ENCODE data around the gene MRPL3.
A peak's percentile ranks its signal among the peaks of the same experiment; 100 is the strongest.

MRPL3 gene

DNA sequence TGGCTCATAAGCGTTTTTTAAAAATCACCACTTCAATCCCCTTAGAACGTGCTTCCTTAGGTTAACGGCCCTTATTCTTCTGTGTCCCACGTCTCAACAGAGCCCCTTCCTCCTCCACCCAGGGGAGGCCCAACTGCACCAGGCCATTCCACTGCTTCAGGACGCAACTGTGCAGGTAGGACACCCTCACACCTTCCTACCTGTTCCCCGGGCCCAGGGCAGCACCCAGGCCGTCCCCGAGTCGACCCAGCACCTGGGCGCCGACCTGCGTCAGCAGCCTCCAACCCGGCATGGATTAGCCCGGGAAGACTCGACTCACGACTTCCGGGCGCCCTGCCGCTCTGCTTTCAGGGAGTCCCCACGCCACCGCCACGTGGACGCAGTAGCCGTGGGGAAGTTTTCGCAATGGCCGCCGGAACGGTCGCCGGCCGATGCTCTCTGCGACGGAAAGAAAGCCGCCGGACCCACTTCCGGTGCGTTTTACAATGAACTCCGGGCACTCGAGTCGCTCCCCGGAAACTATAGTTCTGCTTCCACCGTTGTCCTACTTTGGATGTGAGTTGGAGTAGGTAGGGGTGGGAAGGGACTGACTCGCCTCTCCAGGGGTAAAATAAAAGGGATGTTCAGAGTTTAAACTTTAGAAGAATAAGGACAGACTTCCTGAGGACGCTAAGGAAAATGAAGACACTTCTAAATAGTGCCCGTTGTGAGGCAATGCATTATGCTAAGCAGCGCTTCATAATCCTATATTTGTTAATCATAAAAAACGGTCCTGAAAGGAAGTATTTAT lies at the start of gene MRPL3:
MRPL3 (minus strand) TSS at position 442 of the 790 bp plus-strand sequence; CDS start at position 292, 150 bp downstream.
- peak; percentile 83 for DNase-seq

DNA sequence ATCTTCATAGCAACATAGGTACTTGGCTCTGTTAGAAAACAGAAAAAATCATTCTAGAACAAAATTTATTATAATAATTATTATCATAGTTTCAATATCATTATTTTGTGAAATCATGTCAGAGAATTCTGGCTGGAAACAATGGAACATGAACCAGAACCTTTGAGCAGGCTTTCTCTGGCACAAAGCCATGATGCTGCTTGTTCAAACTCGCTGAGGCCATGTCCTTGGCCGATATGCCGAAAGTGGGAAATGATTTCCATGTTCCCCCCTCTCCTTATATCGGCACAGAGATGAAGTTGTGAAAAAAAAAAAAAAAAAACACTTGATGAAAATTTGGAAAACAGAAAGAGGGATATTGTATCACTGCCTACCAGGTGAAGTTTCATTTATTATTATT lies 49.0 kb upstream of the MRPL3 start:
- no peak for DNase-seq

DNA sequence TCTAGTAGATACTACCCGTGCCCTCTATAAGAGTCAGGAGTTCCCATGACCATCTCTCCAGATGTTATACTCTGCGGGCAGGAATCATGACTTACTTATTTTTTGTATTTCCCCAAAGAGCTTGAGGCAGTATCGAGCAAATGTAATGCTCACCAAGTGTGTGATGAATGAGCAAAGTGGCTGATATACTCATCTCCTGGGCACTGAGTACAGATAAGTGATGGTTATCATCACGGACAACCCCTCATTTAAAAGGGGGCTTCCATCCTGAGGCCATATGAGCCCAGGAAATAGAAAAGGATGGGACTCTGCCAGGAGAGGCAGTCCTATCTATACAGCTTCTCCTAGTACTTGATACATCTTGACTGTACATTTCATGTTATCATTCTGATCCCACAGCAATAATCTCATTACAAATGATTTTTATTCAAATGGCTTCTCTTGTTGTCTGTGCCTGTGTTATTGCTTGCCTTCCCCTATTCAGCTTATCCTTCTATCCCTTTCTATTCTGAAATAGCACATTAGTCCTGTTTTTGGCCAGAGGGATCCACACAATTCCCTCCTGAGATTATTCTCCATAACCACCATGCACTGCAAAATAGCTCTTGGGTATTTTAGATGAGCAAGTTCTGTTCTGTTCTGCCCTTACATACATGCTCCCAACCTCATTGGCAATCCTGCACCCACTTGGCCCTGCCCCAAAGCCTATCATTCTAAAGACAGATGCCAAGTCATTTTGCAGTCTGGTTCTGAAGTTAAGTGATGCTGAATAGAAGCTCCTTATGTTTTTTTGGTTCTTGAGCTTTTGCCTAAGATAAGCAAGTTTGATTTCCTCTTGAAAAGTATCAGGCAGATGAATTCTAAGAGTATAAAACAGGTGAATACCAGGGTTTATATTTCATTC lies 48.0 kb upstream of the MRPL3 start:
- DNase-seq = no peak

DNA sequence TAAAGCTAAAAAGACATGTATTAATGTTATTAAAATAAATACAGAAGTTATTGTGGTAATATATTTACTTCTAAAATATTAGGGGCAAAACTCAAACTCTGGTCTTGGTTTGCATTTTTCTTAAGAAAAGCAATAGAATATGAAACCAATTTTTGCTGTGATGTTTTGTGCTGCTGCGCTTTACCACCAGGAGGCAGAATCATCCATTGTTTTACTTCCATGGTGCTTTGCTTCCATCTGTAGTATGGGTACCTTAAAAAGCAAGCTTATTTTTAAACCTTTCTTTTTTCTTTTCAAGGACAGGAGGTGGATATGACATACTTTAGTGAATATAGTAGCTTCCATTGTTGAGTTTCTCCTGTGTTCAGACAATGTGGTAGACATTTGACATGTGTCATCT lies 46.6 kb upstream of the MRPL3 start:
- DNase-seq = no peak

DNA sequence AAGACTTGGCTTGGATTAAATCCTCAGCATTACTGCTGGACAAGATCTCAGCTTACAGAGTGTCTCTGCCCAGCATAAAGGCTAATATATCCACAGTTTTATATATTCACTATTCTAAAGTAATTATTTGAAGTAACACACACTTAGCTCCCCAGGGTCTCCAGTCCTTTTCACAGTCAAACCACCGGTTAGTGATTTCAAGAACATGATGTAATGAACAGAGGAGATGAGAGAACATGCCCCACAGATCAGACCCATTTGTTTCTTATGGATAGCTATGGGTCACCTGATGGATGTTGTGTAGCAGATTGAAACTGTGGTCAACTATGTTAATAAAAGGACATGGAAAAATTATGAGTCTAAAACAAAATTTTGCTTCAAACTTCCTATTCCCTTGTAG lies 44.8 kb upstream of the MRPL3 start:
- DNase-seq = no peak

DNA sequence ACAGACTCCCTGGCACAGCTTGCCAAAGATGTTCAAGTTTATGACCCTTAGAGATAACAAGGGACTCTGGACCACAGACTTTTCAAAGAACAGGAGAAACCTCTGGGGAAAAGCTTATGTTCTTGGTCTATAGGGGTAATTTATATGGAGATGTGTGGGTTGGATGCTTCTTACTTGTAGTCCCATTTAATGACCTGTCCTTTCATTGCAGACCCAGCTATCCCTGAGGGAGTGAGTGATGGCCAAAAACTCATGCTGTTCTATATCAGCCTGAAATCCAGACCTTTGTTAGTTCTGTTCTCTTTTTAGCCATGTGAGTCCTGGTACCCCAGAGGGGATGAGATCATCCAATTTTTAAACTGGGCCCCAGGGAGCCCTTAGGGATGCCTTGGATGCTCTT lies 43.7 kb upstream of the MRPL3 start:
- no peak for DNase-seq

DNA sequence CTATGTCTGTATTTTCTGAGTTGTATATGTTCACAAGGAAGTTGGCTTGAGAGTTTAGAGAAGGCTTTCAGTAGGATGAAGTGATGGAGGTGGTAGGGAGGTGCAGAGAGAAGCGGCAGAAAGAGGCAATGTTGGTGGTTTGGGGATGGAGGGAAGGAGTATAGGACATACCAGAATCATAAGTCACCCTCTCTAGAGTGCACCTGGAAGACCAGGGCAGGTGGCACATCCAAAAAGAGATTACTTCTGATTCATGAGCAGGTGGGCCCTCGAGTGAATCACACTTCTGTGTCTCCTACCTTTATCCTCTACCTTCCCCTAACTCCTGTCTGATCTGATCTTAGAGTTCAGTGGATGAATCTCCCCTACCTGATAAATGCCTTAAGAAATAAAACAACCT lies 41.8 kb upstream of the MRPL3 start:
- no peak for DNase-seq

DNA sequence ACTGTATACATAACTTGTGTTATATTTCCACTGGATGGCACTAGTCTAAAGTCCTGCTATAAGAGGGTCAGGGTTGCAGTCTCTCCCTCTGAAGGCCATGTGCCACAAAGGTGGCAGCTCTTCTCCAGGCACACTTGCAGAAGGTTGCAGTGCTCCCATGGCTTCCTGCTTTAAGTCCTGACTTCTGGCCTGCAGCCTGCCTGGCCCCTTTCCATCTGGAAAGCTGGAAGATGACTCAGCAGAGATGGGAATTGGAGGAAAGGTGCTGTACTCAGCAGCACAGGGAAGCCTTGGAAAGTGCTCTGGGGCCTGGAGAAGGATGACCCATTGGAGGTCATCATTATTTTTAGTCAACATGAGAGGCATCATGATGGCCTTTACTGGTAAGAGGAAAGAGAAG lies 40.9 kb upstream of the MRPL3 start:
- DNase-seq = no peak

DNA sequence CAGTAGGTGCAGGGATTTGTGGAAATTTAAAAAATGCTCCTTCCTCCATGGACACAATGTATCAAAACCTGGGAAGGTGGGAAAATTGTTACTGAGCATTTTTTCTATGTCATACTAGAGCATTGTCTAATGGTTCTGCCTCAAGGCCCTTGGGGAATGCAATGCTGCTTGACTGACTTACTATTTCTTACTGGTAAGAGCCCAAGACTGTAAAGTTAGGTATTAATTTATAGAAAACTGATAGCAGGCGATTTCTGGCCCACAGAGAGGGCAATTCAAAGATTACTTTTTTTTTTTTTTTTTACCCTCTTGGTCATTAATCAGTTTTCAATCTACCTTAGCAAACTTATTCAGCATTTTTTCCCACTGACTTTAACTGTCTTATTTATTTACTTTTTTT lies 38.5 kb upstream of the MRPL3 start:
- no peak for DNase-seq

DNA sequence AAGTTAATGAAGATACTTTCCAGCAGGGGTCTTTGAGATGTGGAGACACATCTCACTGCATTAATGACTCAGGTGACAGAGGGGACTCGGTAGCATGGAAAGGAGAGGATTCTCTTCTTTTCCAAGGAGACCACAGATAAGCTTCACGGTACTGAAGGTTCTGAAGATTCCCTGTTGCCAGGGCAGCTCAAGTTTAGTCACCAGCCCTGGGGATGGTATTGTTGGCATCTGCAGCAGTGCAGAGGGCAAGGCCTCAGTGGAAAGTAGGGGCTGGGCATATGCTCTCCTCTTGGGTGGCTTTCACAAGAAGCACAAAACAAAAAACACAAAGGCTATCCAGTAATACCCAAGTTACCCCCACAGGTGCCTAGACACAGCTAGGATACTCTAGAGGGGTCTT lies 38.0 kb upstream of the MRPL3 start:
- no peak for DNase-seq

DNA sequence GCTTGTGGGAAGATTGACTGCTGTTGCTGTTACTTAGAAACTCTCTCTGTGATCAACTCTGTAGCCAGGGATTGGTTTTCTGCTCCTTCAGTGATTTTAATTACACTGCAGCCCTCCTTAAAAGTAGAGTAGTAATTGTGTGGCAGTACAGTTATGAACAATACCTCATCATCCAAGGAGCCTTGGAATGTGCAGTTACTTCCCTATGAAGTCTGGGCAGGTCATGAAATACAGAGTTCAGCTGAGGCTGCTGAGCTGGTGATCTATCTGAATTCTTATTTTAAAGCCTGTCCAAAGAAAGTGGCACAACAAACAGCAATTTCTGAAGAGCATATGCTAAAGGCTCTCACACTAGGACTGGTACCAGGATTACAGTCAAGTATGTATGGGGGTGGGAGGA lies 37.4 kb upstream of the MRPL3 start:
- DNase-seq = no peak

DNA sequence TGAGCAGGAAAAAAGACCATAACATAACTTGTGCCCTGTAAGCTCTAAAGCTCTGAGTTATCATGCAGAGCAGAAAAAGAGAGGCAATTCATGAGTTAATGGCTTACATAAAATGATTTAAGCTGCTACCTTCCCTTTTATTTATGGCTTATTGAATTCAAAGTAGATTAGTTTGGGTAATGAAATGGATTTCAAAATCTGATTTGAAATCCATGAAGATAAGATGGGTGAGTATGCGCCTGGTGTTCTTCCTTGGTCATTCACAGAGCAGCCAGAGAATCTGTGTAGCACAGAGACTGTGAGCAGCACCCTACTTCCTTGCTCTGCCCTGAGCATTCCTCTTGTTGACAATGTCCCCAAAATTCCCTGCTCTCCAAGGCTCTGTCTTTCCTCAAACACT lies 36.2 kb upstream of the MRPL3 start:
- DNase-seq = no peak

DNA sequence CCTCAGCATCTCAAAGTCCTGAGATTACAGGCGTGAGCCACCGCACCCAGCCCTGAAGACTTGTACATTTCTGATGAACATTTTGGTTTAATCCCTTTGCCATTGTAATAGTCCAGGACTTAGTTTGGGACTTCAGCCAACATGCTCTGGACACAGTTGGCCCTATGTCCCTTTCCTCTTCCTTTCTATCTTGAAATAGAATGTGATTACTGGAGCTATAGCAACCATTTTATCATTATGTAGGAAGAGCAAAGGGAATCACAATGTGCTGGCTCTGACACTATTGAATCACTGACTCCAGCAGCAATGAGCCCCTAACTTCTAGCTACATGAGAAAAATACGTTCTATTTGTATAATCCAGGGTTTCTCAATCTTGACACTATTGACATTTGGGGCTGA lies 34.8 kb upstream of the MRPL3 start:
- DNase-seq = no peak

DNA sequence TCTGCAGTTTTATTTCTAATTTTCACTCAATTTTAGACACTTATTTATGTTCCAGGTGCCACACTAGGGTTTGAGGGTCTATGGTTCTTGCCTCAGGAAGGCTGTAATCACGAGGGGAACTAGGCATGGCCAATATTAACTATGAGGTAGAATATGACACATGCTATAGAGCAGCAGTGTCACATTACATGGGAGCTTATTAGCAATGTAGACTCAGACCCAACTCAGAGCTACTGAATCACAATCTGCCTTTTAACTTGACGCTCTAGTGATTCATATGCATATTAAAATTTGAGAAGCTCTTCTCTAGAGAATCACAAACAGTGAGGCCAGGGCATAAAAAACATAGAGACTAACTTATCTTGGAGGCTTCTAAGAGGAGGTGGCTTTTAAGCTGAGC lies 32.8 kb upstream of the MRPL3 start:
- DNase-seq = no peak

DNA sequence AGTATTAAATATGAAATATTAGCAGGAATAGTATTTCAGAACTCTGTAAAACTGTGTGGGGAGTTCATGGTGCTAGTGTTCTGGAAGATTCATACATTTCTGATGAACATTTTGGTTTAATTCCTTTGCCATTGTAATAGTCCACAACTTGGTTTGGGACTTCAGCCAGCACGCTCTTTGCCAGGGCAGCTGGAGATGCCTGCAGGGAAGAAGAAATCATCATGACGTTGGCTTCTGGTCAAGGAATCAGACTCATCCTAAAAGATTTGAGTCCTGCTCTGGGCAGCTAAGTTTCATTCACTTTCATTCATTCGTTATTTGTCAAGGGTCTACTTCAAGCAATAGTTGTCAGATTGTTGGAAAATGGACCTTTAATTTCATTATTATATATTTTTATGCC lies 32.4 kb upstream of the MRPL3 start:
- no peak for DNase-seq

DNA sequence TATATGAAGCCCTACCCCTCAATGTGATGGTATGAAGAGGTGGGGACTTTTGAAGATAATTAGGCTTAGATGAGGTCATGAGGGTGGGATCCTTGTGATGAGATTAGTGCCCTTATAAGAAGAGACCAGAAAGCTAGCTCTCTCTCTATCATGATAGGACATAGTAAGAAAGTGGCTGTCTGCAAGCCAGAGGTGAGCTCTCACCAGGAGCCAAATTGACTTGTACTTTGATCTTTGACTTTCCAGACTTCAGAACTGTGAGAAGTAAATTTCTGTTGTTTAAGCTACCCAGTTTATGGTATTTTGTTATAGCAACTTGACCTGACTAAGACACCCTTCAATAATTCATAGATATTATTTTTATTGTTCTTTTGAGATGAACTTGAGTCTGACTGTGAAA lies 29.9 kb upstream of the MRPL3 start:
- no peak for DNase-seq

DNA sequence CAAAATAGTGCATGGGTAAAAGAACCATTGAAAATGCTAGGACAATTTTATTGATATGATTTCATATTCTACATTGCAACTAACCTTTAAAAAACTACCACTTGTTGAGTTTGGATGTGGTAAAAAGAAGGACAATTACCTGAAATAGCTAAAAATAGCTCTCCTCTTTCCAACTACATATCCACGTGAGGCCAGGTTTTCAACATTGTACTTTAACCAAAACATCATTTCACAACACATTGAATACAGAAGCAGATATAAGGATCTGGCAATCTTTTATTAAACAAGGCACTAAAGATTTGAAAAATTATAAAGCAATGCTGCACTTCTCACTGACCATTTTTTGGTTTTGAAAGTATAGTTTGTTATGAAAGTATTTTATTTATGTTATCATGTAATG lies 28.1 kb upstream of the MRPL3 start:
- DNase-seq = no peak

DNA sequence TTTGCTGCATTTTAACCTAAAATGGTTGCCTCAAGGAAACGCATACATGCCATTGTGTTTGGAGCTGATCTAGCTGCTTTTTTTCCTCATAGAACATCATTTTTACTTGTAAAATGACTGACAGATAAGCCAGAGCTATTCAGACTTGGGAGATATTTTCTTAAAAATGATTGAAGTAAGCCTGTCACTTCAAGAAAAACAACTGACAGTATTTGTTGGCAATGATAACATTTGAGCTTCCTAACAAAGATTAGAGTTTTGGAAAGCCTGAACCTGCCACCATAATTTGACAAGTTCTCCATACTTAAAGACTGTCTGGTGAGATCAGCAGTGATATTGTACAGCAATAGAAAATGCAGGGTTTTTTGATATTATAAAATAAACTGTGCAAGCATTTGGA lies 27.6 kb upstream of the MRPL3 start:
- DNase-seq = no peak

DNA sequence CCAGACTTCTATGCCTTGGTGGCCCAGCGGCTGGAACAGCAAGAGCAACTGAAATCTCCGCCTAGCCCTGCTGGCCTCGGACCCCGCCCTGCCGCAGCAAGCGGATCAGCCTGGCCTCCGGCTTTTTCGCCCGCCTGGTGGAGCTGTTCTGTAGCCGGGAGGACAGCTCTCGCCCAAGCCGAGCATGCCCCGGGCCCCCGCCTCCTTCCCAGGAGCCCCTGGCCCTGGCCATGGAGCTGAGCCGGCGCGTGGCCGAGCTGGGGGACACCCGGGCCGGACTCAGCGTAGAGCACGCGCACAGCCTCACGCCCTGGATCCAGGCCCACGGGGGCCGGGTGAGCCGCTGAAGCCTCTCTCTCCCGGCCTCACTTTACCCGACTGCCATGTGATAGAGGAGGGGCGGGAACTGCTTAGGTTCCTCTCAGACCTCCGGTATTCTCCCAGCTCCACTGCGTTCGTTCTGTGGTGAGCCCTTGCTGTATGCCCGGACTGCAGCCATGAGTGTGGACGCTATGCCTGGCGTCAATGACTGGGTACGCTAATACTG lies 24.1 kb upstream of the MRPL3 start:
- DNase-seq = no peak

DNA sequence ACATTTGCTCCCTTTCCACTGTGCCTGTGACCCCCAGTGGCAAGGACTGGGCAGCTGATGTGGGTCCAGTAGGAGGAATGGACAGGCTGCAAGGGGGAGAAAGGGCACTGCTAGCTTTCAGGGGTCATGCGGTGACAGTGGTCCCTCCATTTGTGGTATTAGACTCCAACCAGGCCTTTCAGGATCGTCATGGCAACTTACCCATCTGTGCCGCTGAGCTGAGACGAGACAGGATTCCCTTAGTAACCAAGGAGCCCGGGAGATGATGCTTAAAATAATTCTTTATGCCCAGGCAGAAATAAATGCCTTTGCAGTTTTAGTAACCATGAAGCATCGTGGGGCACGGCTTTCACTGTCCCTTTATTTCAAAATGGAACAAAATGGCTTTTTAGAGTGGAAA lies 15.9 kb upstream of the MRPL3 start:
- DNase-seq = no peak

DNA sequence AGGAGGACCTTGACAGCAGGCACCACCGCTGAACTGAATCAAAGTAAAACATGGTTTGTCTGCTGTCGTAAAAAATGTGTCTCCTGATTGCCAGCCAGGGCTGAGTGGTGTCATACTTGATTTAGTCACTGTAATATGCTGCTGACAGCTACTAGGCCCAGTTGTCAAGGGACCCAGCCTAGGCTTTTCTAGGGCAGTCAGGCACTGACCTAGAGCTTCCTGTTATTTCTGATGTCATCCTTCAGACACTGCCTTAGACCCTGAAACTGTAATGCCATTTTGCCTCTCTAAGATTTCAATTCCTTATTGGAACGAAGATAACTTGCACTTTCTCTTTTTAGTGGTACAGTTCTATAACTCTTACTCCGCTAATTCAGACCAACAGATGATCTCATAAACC lies 2.6 kb upstream of the MRPL3 start:
- DNase-seq = no peak

DNA sequence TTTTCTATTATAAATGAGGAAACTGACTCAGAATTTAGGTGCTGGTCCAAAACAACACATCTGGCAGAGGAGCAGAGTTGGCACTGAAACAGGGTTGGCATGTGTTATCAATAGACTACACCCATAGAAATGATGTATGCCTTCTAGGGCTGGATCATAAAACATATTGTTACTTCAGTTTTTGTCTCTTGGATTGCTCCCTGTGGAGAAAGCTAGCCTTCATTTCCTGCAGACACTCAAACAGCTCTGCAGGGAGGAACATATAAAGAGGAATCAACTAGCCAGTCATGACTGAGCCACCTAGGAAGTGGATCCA lies 507 bp upstream of the MRPL3 start:
- no peak for DNase-seq

DNA sequence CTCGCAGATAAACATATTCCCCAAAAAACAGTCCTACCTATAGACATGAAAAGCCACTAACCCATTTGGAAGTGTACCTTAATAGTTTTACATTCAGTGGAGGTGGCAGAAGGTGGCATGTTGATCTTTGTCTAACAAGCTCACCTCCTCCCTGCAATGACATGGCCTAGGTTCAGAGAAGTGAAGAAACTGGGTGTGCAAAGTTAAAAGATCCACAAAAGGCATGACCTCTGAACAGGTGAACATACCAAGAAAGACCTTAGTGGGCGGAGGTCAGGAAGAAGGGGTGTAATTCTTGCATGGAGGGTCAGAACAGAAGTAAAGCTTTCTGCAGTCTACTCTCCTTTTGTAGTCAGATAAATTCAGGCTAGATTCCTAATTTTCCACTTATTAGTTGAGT lies 822 bp downstream of the MRPL3 start:
- DNase-seq = no peak

DNA sequence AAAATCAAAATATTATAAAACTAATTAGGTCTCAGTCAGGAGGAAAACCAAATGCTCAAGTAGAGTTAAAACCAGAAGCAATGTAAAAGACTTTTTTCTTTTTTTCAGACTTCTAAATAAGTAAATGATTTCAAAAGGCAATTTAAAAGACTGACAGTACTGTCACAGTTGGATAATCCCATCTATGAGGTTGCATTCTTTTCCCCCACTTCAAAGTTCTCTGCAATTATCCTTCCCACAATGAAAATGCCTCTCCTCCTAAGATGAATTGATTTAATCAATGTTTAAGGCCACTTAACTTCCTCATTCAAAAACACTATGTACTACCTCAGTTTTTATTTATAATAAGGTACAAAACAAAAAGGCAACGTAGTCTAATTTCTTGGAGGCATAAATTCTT lies 8.1 kb downstream of the MRPL3 start:
- DNase-seq = no peak

Measured in CD4-positive, alpha-beta T cell treated with Interleukin-15 for 1 hour (primary cell).